Thymus (tissue), 11 donors: Measurements from ENCODE around the gene STXBP6. TPM values are rescaled to one million over a fixed set of nuclear protein-coding genes. Genes with fewer than 3 reads are reported as not detected.
A peak's percentile ranks its signal among the peaks of the same experiment; 100 is the strongest.
"Not testable (repeated sequence)": the region's sequence is repeated elsewhere in the genome, so short reads cannot be mapped to it uniquely, and the experiment has no call there.

Experiments
- DNase-seq, 9 donors: peaks; one replicate each; pipeline ENCODE4 v3.0.0-alpha.2; 2013; ENCODE audit warnings: low spot score in 9 of 9, low read depth in 6 of 9, missing footprints in 1 of 9
- H3K27ac ChIP-seq, 2 donors: one replicate each; pipeline ENCODE4 v1.5.1; 2013; ENCODE audit warnings: control low read depth in 1 of 2, low read depth in 1 of 2, low read length in 1 of 2, mild to moderate bottlenecking in 1 of 2, moderate library complexity in 1 of 2
- H3K27me3 ChIP-seq, 2 donors: one replicate each; pipeline ENCODE4 v1.5.1; 2013; ENCODE audit warnings: low read length in 1 of 2; ENCODE audit not compliant: control insufficient read depth in 2 of 2, insufficient read depth in 1 of 2
- H3K36me3 ChIP-seq, 2 donors: one replicate each; pipeline ENCODE4 v1.5.1; 2013; ENCODE audit warnings: low read length in 1 of 2, mild to moderate bottlenecking in 1 of 2, moderate library complexity in 1 of 2; ENCODE audit not compliant: control insufficient read depth in 2 of 2, insufficient read depth in 2 of 2
- H3K4me1 ChIP-seq, 2 donors: one replicate each; pipeline ENCODE4 v1.5.1; 2013; ENCODE audit warnings: low read length in 2 of 2; ENCODE audit not compliant: control insufficient read depth in 2 of 2, insufficient read depth in 2 of 2
- H3K4me3 ChIP-seq, 2 donors: one replicate each; pipeline ENCODE4 v1.5.1; 2013; ENCODE audit warnings: low read length in 2 of 2, control low read depth in 1 of 2, mild to moderate bottlenecking in 1 of 2
- H3K9me3 ChIP-seq, 2 donors: one replicate each; pipeline ENCODE4 v1.5.1; 2013; ENCODE audit warnings: low read length in 1 of 2, mild to moderate bottlenecking in 1 of 2; ENCODE audit not compliant: control insufficient read depth in 2 of 2, insufficient read depth in 1 of 2
- WGBS: extraction: QIAGEN DNeasy Blood & Tissue Kit; methylation state at CpG from one replicate; pipeline ENCODE4 v1.1.7; 2013; 5-methylcytosine and 5-hydroxymethylcytosine counted together
- polyA plus RNA-seq: library from polyadenylated mRNA; stranded (reverse); fragments of 200-250 nt; gene quantifications from one replicate; pipeline ENCODE4 v1.2.3, GENCODE V29; 2013
- total RNA-seq: library from RNA; stranded (reverse); fragments of 120-200 nt; gene quantifications from one replicate; pipeline ENCODE4 v1.2.4, GENCODE V29; 2013
- donor health status: healthy.

STXBP6 gene
- total and polyA plus RNA-seq, 2 donors = 6.9 to 8.3 TPM

DNA sequence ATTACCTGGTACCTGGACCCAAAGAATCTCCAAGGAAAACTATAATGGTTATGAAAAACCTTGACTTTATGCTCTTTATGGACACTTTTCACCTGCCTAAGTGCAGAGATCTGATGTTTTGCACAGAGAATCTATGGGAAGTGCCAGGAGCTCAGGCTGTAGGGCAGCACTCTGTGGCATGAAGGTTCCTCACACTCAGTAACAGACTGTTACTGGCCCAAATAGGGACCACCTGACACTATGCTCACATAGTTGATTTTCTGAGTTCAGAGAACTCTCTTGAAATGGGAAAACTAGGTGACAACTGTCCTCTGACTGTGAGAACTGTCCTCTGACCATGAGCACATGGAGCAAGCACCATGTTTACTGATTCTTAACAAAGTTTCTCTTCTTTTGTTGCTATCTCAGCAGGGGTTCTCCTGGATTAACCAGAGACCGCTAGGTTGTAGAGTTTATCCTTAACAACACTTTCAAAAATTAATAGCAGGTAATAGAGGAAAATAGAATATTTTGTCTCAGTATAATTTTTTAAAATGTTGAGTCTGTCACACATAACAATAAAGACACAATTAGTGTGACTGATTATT, 101.6 kb downstream of the STXBP6 start:
- no peaks in the 10 kb centered on the region for H3K9me3 ChIP-seq
- H3K4me1 ChIP-seq = peaks cover 0 to 4% of the 10 kb centered on the region in 2 donors
- no peaks in the 10 kb centered on the region for H3K27me3 ChIP-seq
- DNase-seq = no peak
- no peak overlapping the region for H3K27ac ChIP-seq
- H3K4me3 ChIP-seq = no peak overlapping the region
- no peaks in the 10 kb centered on the region for H3K36me3 ChIP-seq
- 91% methylated on average over 1 of the region's 1 CpG for WGBS

DNA sequence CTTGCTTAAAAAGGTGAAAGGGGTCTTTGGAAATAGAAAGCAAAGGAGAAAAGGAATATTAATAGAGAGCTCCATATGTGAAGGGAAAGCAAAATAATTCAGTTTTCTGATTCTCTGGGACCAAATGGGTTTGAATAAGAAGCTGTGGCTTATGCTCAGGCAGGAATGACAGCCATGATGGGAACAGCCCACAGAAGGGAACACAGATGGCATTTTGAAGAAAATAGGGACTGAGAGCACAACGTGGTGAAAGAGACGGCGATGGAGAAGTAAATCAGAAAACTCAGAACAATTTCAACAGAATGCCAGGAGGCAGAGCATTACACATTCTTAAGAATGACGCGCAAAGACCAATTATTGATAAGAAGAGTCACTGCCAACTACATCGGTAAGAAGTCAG, 102.8 kb downstream of the STXBP6 start:
- Histone ChIP-seq H3K27me3 (no peaks in the 10 kb centered on the region), H3K4me3 (no peak overlapping the region), H3K9me3 (no peaks in the 10 kb centered on the region), H3K36me3 (no peaks in the 10 kb centered on the region), H3K4me1 (peaks cover 0 to 14% of the 10 kb centered on the region in 2 donors), H3K27ac (no peak overlapping the region)
- 88% methylated on average over 6 of the region's 6 CpGs for WGBS
- DNase-seq = no peak

DNA sequence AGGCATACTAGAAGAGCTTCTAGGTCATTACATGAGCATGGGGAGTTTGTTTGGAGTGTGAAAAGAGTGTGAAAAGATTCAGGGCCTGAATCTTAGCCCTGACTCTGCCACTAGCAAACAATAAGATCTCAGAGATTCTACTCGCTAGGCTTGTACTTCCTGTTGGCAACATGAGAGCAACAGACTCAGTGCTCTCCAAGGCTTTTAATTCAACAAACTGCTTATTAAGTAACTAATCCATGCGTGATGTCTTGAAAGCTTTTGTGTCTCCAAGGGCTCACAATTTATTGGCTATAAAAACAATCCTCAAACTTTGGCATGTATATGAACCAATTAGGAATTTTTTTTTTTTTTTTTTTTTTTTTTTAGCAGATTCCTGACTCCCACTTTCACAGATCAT, 105.1 kb downstream of the STXBP6 start:
- Histone ChIP-seq H3K36me3 (no peaks in the 10 kb centered on the region), H3K4me3 (no peak overlapping the region), H3K9me3 (no peaks in the 10 kb centered on the region), H3K4me1 (peaks cover 0 to 25% of the 10 kb centered on the region in 2 donors), H3K27ac (peak overlapping the region in 1 of 2 donors; percentile 69), H3K27me3 (no peaks in the 10 kb centered on the region)
- DNase-seq = peak in 1 of 9 donors; percentile 39
- WGBS = 93% methylated on average over 2 of the region's 2 CpGs

DNA sequence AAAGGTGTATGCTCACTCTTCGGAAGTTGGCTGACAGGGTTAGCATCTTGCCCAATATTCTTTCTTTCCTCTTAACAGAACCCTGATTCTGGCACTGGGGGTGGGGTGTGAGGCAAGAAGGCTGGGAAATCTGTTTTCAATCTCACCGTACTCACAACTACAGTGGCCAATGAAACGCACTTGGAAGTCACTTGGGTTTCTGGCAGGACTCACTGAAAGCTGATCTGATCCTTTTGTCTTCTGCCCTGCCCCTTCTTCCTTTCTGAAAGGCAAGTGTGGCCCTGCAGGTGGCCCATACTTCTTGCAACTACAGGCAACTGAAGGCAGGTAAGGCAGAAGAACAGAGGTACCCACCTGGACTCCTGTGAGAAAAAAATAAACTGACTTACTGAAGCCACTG, 106.9 kb downstream of the STXBP6 start:
- no peaks in the 10 kb centered on the region for H3K36me3 ChIP-seq
- no peaks in the 10 kb centered on the region for H3K9me3 ChIP-seq
- H3K27me3 ChIP-seq = no peaks in the 10 kb centered on the region
- peak in 1 of 9 donors; percentile 35 for DNase-seq
- 75% methylated on average over 3 of the region's 3 CpGs for WGBS
- H3K4me3 ChIP-seq = no peak overlapping the region
- peaks cover 0 to 25% of the 10 kb centered on the region in 2 donors for H3K4me1 ChIP-seq
- peak overlapping the region; percentile 0 to 93 for H3K27ac ChIP-seq

DNA sequence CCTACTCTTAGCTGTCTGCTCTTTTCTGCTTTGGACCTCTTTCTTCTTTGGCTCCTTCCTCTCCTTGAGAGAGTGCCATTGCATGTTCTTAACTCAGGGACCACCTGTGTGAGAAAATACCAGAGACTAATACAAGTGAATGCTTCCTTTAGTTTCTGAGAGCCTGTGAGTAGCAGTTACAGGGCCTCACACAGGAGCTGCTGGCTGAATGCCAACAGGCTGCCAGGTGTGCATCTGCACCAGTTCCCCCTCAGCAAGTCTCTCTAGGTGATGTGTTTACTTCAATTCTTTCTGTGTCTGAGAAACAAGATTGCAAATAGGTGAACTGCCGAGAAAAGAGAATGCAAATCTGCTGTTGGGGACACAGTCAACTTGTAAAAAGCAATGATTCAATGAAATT, 108.2 kb downstream of the STXBP6 start:
- peak; percentile 16 to 87 (median 61) for DNase-seq

DNA sequence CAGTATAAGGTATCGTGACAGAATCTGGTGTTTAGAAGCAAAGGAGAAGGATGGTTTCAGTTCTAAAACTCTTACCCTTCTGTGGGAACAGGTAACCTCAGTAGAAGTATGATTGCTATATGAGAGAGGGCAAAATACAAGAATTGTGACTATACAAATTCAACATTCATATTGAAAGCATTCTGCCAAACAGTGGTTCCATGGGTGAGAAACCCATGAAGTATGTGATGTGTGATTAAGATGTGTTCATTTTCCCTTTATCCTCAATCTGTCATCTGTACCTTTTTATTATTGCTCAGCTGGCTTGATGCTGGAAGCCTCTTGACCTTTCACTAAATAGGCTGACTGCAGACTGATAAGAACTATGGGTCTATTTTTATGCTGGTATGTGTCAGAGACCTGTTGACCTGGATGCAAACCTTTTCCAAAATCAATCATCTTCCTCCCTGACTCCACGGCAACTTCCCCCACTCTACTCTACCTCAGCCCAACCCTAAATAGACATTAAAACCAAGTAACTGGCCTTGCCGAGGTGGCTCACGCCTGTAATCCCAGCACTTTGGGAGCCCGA, 109.6 kb downstream of the STXBP6 start:
- no peak for DNase-seq
- H3K27ac ChIP-seq = no peak overlapping the region
- H3K9me3 ChIP-seq = no peaks in the 10 kb centered on the region
- WGBS = over 99% methylated on average over 5 of the region's 5 CpGs
- H3K36me3 ChIP-seq = no peaks in the 10 kb centered on the region
- H3K4me1 ChIP-seq = peaks cover 0 to 25% of the 10 kb centered on the region in 2 donors
- H3K4me3 ChIP-seq = no peak overlapping the region
- no peaks in the 10 kb centered on the region for H3K27me3 ChIP-seq

More for the DNA sequence above, 108.2 kb downstream of the STXBP6 start:
- Histone ChIP-seq H3K4me1 (peaks cover 0 to 25% of the 10 kb centered on the region in 2 donors), H3K27ac (peak overlapping the region in 1 of 2 donors; percentile 93), H3K9me3 (no peaks in the 10 kb centered on the region), H3K36me3 (no peaks in the 10 kb centered on the region), H3K4me3 (no peak overlapping the region), H3K27me3 (no peaks in the 10 kb centered on the region)
- 93% methylated on average over 1 of the region's 1 CpG for WGBS

DNA sequence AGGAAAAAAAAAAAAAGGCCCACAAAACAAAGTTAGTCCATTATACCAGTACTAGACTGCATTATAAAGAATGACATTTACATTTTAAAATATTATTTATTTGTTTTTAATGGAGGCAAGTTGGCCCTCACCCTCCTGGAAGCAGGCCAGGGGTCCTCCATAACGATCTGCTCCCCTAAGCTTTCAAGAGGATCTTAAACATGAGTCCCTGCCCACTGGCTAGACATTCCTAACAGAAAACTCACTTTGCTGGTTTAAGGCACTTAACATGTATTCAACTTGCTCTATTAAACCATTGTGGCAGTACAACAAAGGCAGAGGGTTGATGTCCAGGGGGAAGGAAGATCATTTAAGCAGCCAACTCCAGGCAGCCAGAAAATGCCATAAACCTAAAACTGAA, 111.4 kb downstream of the STXBP6 start:
- DNase-seq = no peak
- Histone ChIP-seq H3K27ac (no peak overlapping the region), H3K9me3 (no peaks in the 10 kb centered on the region), H3K27me3 (no peaks in the 10 kb centered on the region), H3K36me3 (no peaks in the 10 kb centered on the region), H3K4me3 (no peak overlapping the region), H3K4me1 (peaks cover 0 to 21% of the 10 kb centered on the region in 2 donors)
- 85% methylated on average over 1 of the region's 1 CpG for WGBS

DNA sequence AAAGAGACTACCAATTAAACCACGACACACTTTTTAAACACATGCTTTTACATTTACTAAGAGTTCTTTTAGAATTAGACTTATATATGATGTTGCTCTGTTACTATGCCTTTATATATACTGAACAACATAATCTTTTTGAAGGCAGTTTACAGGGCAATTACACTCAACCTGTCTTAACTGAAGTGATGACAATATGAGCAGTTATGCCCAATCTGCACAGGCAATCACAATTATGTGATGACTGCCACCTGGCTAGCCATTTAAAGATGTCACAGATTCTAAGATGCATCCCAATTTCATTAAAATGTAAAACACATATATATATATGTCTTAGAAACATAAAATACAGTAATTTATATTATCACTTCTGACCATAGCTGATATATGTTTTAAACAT, 112.6 kb downstream of the STXBP6 start:
- H3K36me3 ChIP-seq = no peaks in the 10 kb centered on the region
- WGBS = 94% methylated on average over 1 of the region's 1 CpG

DNA sequence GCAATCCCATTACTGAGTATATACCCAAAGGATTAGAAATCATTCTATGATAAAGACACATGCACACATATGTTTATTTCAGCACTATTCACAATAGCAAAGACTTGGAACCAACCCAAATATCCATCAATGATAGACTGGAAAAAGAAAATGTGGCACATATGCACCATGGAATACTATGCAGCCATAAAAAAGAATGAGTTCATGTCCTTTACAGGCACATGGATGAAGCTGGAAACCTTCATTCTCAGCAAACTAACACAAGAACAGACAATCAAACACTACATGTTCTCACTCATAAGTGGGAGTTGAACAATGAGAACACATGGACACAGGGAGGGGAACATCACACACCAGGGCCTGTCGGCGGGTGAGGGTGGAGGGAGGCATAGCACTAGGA, 113.2 kb downstream of the STXBP6 start:
- not testable (repeated sequence) for H3K27me3 ChIP-seq, H3K9me3 ChIP-seq, H3K27ac ChIP-seq, H3K4me1 ChIP-seq, H3K4me3 ChIP-seq, DNase-seq, H3K36me3 ChIP-seq
- WGBS = 95% methylated on average over 2 of the region's 2 CpGs

More for the DNA sequence above, 112.6 kb downstream of the STXBP6 start:
- Histone ChIP-seq H3K27ac (no peak overlapping the region), H3K27me3 (no peaks in the 10 kb centered on the region), H3K4me3 (no peak overlapping the region), H3K4me1 (peaks cover 0 to 13% of the 10 kb centered on the region in 2 donors), H3K9me3 (no peaks in the 10 kb centered on the region)
- no peak for DNase-seq
